ENCODE results near the gene STEAP1B. TPM values are rescaled to one million over a fixed set of nuclear protein-coding genes. Genes with fewer than 3 reads are reported as not detected.

STEAP1B gene
- total RNA-seq, 4 donors from 2014 or later, result 1.3 to 4.4 (median 2.0) TPM; not detected in 1

- ATAC-seq (ENCODE audit: low FRiP score) (no peak), DNase-seq (ENCODE audit: low spot score) (no peak)
- TF ChIP-seq, protein P1, sequence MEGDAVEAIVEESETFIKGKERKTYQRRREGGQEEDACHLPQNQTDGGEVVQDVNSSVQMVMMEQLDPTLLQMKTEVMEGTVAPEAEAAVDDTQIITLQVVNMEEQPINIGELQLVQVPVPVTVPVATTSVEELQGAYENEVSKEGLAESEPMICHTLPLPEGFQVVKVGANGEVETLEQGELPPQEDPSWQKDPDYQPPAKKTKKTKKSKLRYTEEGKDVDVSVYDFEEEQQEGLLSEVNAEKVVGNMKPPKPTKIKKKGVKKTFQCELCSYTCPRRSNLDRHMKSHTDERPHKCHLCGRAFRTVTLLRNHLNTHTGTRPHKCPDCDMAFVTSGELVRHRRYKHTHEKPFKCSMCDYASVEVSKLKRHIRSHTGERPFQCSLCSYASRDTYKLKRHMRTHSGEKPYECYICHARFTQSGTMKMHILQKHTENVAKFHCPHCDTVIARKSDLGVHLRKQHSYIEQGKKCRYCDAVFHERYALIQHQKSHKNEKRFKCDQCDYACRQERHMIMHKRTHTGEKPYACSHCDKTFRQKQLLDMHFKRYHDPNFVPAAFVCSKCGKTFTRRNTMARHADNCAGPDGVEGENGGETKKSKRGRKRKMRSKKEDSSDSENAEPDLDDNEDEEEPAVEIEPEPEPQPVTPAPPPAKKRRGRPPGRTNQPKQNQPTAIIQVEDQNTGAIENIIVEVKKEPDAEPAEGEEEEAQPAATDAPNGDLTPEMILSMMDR (IDR thresholded peaks at IDR 0.05), result no peak
Observed at GRCh38 chr7:22427855-22428254, 72.1 kb downstream of the STEAP1B start.

DNA sequence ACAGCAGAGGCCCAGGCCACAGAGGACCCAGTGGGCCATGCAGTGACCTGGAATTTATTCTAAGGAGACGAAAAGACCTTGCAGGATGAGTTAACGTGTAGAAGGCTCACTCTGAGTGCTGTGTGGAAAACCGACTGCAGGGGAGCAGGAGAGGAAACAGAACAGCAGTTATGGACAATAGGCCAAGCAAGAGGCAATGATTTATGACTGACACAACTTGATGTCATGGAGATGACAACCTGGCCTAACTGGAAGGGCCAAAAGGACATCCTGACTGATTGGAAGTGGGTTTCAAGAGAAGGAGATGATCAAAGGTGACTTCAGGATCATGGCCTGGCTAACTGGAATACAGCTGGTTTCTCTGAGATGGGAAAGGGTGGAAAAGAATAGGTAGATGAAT is 72.9 kb downstream of the STEAP1B start:
- ATAC-seq (ENCODE audit: low FRiP score), result no peak
- TF ChIP-seq, protein P1 (IDR thresholded peaks at IDR 0.05), result no peak
- no peak for DNase-seq (ENCODE audit: low spot score)

GRCh38 chr7:22426463-22427094 is 73.4 kb downstream of the STEAP1B start:
- ATAC-seq (ENCODE audit: low FRiP score) (no peak), DNase-seq (ENCODE audit: low spot score) (no peak)
- TF ChIP-seq, protein P1 (IDR thresholded peaks at IDR 0.05), result no peak

DNA sequence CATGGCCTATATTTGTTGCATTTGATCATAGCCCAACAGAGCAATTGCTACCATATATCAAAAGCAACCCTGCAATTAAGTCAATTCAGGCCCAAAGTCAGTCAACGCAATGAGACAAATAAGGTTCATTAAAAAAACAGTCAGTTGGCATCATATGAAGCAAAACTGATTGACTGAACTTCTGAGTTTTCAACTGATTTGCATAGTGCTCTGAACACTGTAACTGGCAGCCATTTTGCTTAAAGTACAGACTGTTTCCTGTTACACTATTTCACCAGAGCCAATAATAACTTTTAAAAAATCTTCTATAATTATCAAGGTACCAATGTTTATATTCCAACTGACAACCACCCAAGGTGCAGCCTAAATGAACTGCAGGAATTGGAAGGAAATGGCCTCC is 74.6 kb downstream of the STEAP1B start:
- ATAC-seq (ENCODE audit: low FRiP score) (no peak), DNase-seq (ENCODE audit: low spot score) (no peak)
- TF ChIP-seq, protein P1 (IDR thresholded peaks at IDR 0.05), result no peak

DNA sequence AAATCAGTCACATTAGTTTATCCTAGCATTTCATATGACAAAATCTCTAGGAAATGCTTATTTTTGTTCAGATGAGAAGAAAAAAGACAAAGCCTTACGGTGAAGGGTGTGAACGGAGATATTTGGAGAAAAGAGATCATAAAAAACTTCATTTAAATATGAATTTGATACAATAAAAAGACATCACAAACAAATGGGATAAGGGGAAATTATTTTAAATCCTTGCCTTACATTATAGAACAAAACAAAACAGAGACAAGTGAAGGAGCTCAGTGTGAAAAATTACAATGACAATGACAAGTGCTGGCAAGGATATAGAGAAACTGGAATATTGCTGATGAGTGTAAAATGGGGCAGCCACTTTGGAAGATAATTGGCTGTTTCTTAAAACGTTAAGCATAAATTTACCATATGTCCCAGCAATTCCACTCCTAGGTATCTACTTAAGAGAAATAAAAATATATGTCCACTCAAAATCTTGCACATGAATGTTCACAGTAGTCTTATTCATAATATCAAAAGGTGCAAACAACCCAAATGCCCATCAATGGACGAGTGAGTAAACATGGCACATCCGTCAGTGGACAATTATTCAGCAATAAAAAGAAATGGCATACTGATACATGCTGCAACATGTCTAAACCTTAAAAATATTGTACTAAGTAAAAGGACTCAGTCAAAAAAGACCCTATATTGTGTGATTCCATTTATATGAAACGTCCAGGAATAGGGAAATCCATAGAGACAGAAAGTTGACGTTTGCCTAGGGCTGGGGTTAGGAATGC is 77.0 kb downstream of the STEAP1B start:
- TF ChIP-seq, protein P1 (IDR thresholded peaks at IDR 0.05), result no peak
- no peak for ATAC-seq (ENCODE audit: low FRiP score)
- DNase-seq (ENCODE audit: low spot score), result no peak

GRCh38 chr7:22420973-22421635 is 78.9 kb downstream of the STEAP1B start:
- DNase-seq (ENCODE audit: low spot score) (no peak), ATAC-seq (ENCODE audit: low FRiP score) (no peak)

More at GRCh38 chr7:22420973-22421635, 78.9 kb downstream of the STEAP1B start:
- TF ChIP-seq, protein P1 (IDR thresholded peaks at IDR 0.05), result no peak
